ENCODE measurements around the gene LCORL. TPM values are rescaled to one million over a fixed set of nuclear protein-coding genes. Genes with fewer than 3 reads are reported as not detected.

LCORL gene
- total and polyA plus RNA-seq, 9 of the 15 experiments (the other 6 are each of a cell fraction or from before 2014, with no cell fraction given), result 3.1 to 24.5 (median 11.1) TPM

DNA sequence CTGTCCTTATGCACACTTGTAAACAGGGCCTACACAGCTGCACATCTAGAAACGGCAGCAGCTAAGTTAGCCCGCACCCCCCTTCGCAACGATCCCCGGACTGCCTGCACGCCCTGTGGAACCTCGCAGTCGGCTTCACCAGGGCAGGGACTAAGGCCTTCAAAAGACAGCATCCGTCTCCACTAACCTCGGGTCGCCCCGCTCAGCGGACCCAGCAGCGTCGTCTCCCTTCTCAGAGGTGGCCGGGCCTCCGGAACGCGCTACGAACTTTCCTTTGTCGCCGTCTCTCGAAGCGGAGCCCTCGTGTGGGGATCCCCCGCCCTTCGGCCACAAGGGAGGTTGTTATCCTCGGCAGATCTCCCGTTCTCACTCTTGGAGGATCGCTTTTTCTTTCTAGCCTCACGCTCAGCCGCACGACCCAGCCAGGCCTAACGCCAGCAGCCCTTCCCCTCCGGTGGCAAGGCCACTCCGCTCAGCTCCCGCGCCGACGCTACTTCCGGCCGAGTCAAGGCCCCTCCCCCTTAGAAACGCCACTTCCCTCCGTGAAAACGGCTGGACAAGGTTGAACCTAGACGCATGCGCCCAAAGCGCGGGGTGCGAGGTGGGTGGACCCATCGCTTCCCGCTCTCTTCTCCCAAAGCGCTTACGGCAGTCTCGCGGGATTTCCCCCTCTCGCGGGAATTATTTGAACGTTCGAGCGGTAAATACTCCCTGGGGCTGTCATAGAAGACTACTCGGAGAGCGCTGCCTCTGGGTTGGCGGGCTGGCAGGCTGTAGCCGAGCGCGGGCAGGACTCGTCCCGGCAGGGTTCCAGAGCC, 211.1 kb downstream of the LCORL start, which contains the start of the genes DCAF16 and NCAPG (continued):
- TF ChIP-seq, protein P1, sequence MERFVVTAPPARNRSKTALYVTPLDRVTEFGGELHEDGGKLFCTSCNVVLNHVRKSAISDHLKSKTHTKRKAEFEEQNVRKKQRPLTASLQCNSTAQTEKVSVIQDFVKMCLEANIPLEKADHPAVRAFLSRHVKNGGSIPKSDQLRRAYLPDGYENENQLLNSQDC (CRISPR knock-in tag; IDR thresholded peaks at IDR 0.05), result peak; percentile 14; the same call in 1 of the 2 replicates
- no peak for TF ChIP-seq ZNF347 (CRISPR knock-in tag; IDR thresholded peaks at IDR 0.05; ENCODE audit: low read depth)
- TF ChIP-seq ZBTB17 (CRISPR knock-in tag; IDR thresholded peaks at IDR 0.05), result 0 out of 2 replicates have a peak, but pooled peaks have one; percentile 25
- TF ChIP-seq UBTF (IDR thresholded peaks at IDR 0.05; ENCODE audit: borderline replicate concordance in 1 of 2, low read depth in 2 of 2, low read length in 2 of 2), result peak; percentile 37 to 75; a peak in 1 of 4 replicates
- TF ChIP-seq ASH1L (IDR thresholded peaks at IDR 0.05; ENCODE audit: borderline replicate concordance, low read depth, partially characterized antibody), result no peak
- TF ChIP-seq C11orf30 (IDR thresholded peaks at IDR 0.05; ENCODE audit: low read depth), result peak; percentile 35; the same call in 1 of the 2 replicates
- no peak for TF ChIP-seq ELF2 (CRISPR knock-in tag; IDR thresholded peaks at IDR 0.05)
- peak in 1 of 3 experiments; percentile 30; a peak in 1 of 6 replicates for TF ChIP-seq CTCF (IDR thresholded peaks at IDR 0.05 in 2 of 3, conservative IDR thresholded peaks at IDR 0.05 in 1 of 3; ENCODE audit: insufficient read depth in 2 of 3, low read depth in 1 of 3, low read length in 3 of 3)
- TF ChIP-seq KLF10 (CRISPR knock-in tag; IDR thresholded peaks at IDR 0.05), result no peak
- TF ChIP-seq CBX5 (IDR thresholded peaks at IDR 0.05; ENCODE audit: borderline replicate concordance, low read depth), result no peak
- no peak for TF ChIP-seq GATAD2B (IDR thresholded peaks at IDR 0.05; ENCODE audit: borderline replicate concordance)
- peak in 1 of 2 experiments; percentile 44; a peak in 1 of 4 replicates for TF ChIP-seq FOXA3 (CRISPR knock-in tag; conservative IDR thresholded peaks at IDR 0.05 in 1 of 2, IDR thresholded peaks at IDR 0.05 in 1 of 2)
- TF ChIP-seq PCBP2 (IDR thresholded peaks at IDR 0.05; ENCODE audit: low read depth, low read length, poor library complexity, severe bottlenecking), result no peak
- peak; percentile 88 for TF ChIP-seq SAP30 (IDR thresholded peaks at IDR 0.05; ENCODE audit: borderline replicate concordance, insufficient read depth, low read depth, low read length, poor library complexity, severe bottlenecking)
- TF ChIP-seq, protein P2, sequence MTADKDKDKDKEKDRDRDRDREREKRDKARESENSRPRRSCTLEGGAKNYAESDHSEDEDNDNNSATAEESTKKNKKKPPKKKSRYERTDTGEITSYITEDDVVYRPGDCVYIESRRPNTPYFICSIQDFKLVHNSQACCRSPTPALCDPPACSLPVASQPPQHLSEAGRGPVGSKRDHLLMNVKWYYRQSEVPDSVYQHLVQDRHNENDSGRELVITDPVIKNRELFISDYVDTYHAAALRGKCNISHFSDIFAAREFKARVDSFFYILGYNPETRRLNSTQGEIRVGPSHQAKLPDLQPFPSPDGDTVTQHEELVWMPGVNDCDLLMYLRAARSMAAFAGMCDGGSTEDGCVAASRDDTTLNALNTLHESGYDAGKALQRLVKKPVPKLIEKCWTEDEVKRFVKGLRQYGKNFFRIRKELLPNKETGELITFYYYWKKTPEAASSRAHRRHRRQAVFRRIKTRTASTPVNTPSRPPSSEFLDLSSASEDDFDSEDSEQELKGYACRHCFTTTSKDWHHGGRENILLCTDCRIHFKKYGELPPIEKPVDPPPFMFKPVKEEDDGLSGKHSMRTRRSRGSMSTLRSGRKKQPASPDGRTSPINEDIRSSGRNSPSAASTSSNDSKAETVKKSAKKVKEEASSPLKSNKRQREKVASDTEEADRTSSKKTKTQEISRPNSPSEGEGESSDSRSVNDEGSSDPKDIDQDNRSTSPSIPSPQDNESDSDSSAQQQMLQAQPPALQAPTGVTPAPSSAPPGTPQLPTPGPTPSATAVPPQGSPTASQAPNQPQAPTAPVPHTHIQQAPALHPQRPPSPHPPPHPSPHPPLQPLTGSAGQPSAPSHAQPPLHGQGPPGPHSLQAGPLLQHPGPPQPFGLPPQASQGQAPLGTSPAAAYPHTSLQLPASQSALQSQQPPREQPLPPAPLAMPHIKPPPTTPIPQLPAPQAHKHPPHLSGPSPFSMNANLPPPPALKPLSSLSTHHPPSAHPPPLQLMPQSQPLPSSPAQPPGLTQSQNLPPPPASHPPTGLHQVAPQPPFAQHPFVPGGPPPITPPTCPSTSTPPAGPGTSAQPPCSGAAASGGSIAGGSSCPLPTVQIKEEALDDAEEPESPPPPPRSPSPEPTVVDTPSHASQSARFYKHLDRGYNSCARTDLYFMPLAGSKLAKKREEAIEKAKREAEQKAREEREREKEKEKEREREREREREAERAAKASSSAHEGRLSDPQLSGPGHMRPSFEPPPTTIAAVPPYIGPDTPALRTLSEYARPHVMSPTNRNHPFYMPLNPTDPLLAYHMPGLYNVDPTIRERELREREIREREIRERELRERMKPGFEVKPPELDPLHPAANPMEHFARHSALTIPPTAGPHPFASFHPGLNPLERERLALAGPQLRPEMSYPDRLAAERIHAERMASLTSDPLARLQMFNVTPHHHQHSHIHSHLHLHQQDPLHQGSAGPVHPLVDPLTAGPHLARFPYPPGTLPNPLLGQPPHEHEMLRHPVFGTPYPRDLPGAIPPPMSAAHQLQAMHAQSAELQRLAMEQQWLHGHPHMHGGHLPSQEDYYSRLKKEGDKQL (CRISPR knock-in tag; IDR thresholded peaks at IDR 0.05; ENCODE audit: borderline replicate concordance), result peak; percentile 95

All from K562 (cell line).